ENCODE results near the gene OR8K3. TPM values are rescaled to one million over a fixed set of nuclear protein-coding genes. Genes with fewer than 3 reads are reported as not detected.

Gene OR8K3
- total and polyA plus RNA-seq, 4 donors = not detected

- Histone ChIP-seq H3K4me3 (no peak overlapping the region), H3K9me3 (ENCODE audit: control insufficient read depth in 4 of 4, insufficient read depth in 3 of 4, low read length in 3 of 4) (peaks cover 0 to 5% (median 3%) of the 10 kb centered on the region in 4 donors), H3K27me3 (ENCODE audit: control insufficient read depth in 3 of 3, insufficient read depth in 3 of 3, low read length in 2 of 3) (no peaks in the 10 kb centered on the region), H3K9ac (ENCODE audit: insufficient read depth in 1 of 2, low read length in 2 of 2) (no peak overlapping the region), H3K36me3 (ENCODE audit: control insufficient read depth in 4 of 4, insufficient read depth in 4 of 4, low read length in 4 of 4) (no peaks in the 10 kb centered on the region), H3K27ac (ENCODE audit: low read depth in 1 of 2, low read length in 1 of 2) (no peak overlapping the region), H3K4me1 (ENCODE audit: control insufficient read depth in 5 of 5, insufficient read depth in 5 of 5, low read length in 5 of 5) (no peaks in the 10 kb centered on the region)
- no peak for ATAC-seq (ENCODE audit: insufficient read depth, low FRiP score)
- no peak for DNase-seq
- TF ChIP-seq, protein P1, sequence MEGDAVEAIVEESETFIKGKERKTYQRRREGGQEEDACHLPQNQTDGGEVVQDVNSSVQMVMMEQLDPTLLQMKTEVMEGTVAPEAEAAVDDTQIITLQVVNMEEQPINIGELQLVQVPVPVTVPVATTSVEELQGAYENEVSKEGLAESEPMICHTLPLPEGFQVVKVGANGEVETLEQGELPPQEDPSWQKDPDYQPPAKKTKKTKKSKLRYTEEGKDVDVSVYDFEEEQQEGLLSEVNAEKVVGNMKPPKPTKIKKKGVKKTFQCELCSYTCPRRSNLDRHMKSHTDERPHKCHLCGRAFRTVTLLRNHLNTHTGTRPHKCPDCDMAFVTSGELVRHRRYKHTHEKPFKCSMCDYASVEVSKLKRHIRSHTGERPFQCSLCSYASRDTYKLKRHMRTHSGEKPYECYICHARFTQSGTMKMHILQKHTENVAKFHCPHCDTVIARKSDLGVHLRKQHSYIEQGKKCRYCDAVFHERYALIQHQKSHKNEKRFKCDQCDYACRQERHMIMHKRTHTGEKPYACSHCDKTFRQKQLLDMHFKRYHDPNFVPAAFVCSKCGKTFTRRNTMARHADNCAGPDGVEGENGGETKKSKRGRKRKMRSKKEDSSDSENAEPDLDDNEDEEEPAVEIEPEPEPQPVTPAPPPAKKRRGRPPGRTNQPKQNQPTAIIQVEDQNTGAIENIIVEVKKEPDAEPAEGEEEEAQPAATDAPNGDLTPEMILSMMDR (IDR thresholded peaks at IDR 0.05; ENCODE audit: control extremely low read depth, extremely low read depth) = no peak
Observed at GRCh38 chr11:56340289-56340688, 25.3 kb downstream of the OR8K3 start.

GRCh38 chr11:56345739-56346138 is 30.8 kb downstream of the OR8K3 start, which contains the start of gene OR8K1:
Gene OR8K1, plus strand, starts transcription at chr11:56346039. Its CDS starts 0 bp downstream, at chr11:56346039.
- Histone ChIP-seq H3K27me3 (ENCODE audit: control insufficient read depth in 3 of 3, insufficient read depth in 3 of 3, low read length in 2 of 3) (no peaks in the 10 kb centered on the region), H3K9me3 (ENCODE audit: control insufficient read depth in 4 of 4, insufficient read depth in 3 of 4, low read length in 3 of 4) (no peaks in the 10 kb centered on the region), H3K36me3 (ENCODE audit: control insufficient read depth in 4 of 4, insufficient read depth in 4 of 4, low read length in 4 of 4) (no peaks in the 10 kb centered on the region), H3K9ac (ENCODE audit: insufficient read depth in 1 of 2, low read length in 2 of 2) (no peak within 1 kb of the TSS), H3K4me3 (no peak within 1 kb of the TSS), H3K4me1 (ENCODE audit: control insufficient read depth in 5 of 5, insufficient read depth in 5 of 5, low read length in 5 of 5) (no peaks in the 10 kb centered on the region), H3K27ac (ENCODE audit: low read depth in 1 of 2, low read length in 1 of 2) (no peak within 1 kb of the TSS)
- TF ChIP-seq, protein P1 (IDR thresholded peaks at IDR 0.05; ENCODE audit: control extremely low read depth, extremely low read depth) = no peak
- DNase-seq = no peak
- no peak for ATAC-seq (ENCODE audit: insufficient read depth, low FRiP score)
- WGBS, 2 donors = 90 to 100% methylated on average over 1 of the region's 1 CpG

DNA sequence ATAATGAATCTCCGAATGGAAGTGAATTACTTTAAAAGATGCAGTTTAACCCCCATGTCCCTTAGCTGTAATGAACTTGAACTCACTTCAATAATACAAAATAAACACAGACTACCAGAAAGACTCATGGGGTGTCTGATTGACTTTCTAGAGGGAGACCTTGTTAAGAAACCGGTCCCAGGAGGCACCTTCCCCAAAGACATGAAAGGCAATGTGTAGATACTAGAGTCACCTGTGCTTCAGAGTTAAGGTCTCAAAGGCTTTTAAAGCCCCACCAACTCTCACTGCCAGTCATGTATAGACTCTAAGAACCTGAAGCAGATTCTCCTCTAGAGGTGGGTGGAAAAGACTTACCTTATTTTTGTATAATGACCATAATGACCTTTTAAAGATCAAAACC is 39.0 kb downstream of the OR8K3 start, which contains the start of gene OR8J1:
TSS of gene OR8J1 (plus strand) at position 301 of the 400 bp plus-strand sequence. CDS start 5,956 bp downstream, outside the sequence.
- H3K27me3 ChIP-seq (ENCODE audit: control insufficient read depth in 3 of 3, insufficient read depth in 3 of 3, low read length in 2 of 3) = no peaks in the 10 kb centered on the region
- no peaks in the 10 kb centered on the region for H3K9me3 ChIP-seq (ENCODE audit: control insufficient read depth in 4 of 4, insufficient read depth in 3 of 4, low read length in 3 of 4)
- H3K36me3 ChIP-seq (ENCODE audit: control insufficient read depth in 4 of 4, insufficient read depth in 4 of 4, low read length in 4 of 4) = no peaks in the 10 kb centered on the region
- no peak for DNase-seq
- no peak within 1 kb of the TSS for H3K9ac ChIP-seq (ENCODE audit: insufficient read depth in 1 of 2, low read length in 2 of 2)
- TF ChIP-seq, protein P1 (IDR thresholded peaks at IDR 0.05; ENCODE audit: control extremely low read depth, extremely low read depth) = no peak
- H3K4me3 ChIP-seq = no peak within 1 kb of the TSS
- WGBS, 2 donors = 68 to 89% methylated on average over 2 of the region's 2 CpGs
- H3K27ac ChIP-seq (ENCODE audit: low read depth in 1 of 2, low read length in 1 of 2) = no peak within 1 kb of the TSS
- ATAC-seq (ENCODE audit: insufficient read depth, low FRiP score) = no peak
- H3K4me1 ChIP-seq (ENCODE audit: control insufficient read depth in 5 of 5, insufficient read depth in 5 of 5, low read length in 5 of 5) = no peaks in the 10 kb centered on the region

Other genes starting within 250 kb of the OR8K3 start
- gene OR8I2, start 221.8 kb upstream of the OR8K3 start, total RNA-seq = not detected
- not detected for gene OR8I2, start 221.8 kb upstream of the OR8K3 start, polyA plus RNA-seq
- not detected for gene OR8H2, start 211.5 kb upstream of the OR8K3 start, total RNA-seq
- not detected for gene OR8H2, start 211.5 kb upstream of the OR8K3 start, polyA plus RNA-seq
- gene OR8H3, start 192.8 kb upstream of the OR8K3 start, total RNA-seq = not detected
- not detected for gene OR8H3, start 192.8 kb upstream of the OR8K3 start, polyA plus RNA-seq
- gene OR8J3, start 174.9 kb upstream of the OR8K3 start, total RNA-seq = not detected
- gene OR8J3, start 174.9 kb upstream of the OR8K3 start, polyA plus RNA-seq = not detected
- not detected for gene OR8K5, start 154.8 kb upstream of the OR8K3 start, total RNA-seq
- not detected for gene OR8K5, start 154.8 kb upstream of the OR8K3 start, polyA plus RNA-seq
- gene OR5J2, start 138.5 kb upstream of the OR8K3 start, total RNA-seq = not detected
- not detected for gene OR5J2, start 138.5 kb upstream of the OR8K3 start, polyA plus RNA-seq
- not detected for gene OR5T2, start 80.9 kb upstream of the OR8K3 start, total RNA-seq
- not detected for gene OR5T2, start 80.9 kb upstream of the OR8K3 start, polyA plus RNA-seq
- gene OR5T3, start 62.9 kb upstream of the OR8K3 start, total RNA-seq = not detected
- gene OR5T3, start 62.9 kb upstream of the OR8K3 start, polyA plus RNA-seq = not detected
- not detected for gene OR5T1, start 41.0 kb upstream of the OR8K3 start, total RNA-seq
- gene OR5T1, start 41.0 kb upstream of the OR8K3 start, polyA plus RNA-seq = not detected
- not detected for gene OR8H1, start 22.9 kb upstream of the OR8K3 start, total RNA-seq
- gene OR8H1, start 22.9 kb upstream of the OR8K3 start, polyA plus RNA-seq = not detected
- not detected for gene OR8K1, start 30.9 kb downstream of the OR8K3 start, total RNA-seq
- not detected for gene OR8K1, start 30.9 kb downstream of the OR8K3 start, polyA plus RNA-seq
- gene OR8J1, start 39.1 kb downstream of the OR8K3 start, total RNA-seq = not detected
- gene OR8J1, start 39.1 kb downstream of the OR8K3 start, polyA plus RNA-seq = not detected
- not detected for gene OR8U1, start 60.5 kb downstream of the OR8K3 start, total RNA-seq
- not detected for gene OR8U1, start 60.5 kb downstream of the OR8K3 start, polyA plus RNA-seq
- not detected for gene OR5AL1, start 97.6 kb downstream of the OR8K3 start, total RNA-seq
- gene OR5AL1, start 97.6 kb downstream of the OR8K3 start, polyA plus RNA-seq = not detected
- gene OR5M3, start 158.2 kb downstream of the OR8K3 start, total RNA-seq = not detected
- gene OR5M3, start 158.2 kb downstream of the OR8K3 start, polyA plus RNA-seq = not detected
- gene OR5M8, start 176.2 kb downstream of the OR8K3 start, total RNA-seq = not detected
- not detected for gene OR5M8, start 176.2 kb downstream of the OR8K3 start, polyA plus RNA-seq
- not detected for gene OR5M11, start 228.1 kb downstream of the OR8K3 start, total RNA-seq
- gene OR5M11, start 228.1 kb downstream of the OR8K3 start, polyA plus RNA-seq = not detected

Measured in lung (tissue), 12 donors.